Osteocyte (in vitro differentiated cells): ENCODE measurements around the gene COQ8B. TPM values are rescaled to one million over a fixed set of nuclear protein-coding genes. Genes with fewer than 3 reads are reported as not detected.

Experiments
- DNase-seq: peaks from one replicate; pipeline ENCODE4 v3.0.0; 2021; ENCODE audit warnings: mixed read lengths; ENCODE audit not compliant: unreplicated experiment; ENCODE audit errors: extremely low spot score
- H3K27ac Mint-ChIP-seq: one replicate; pipeline ENCODE4 v1.8.0; 2021; ENCODE audit warnings: mild to moderate bottlenecking, mixed read lengths; ENCODE audit not compliant: unreplicated experiment
- H3K27me3 Mint-ChIP-seq: one replicate; pipeline ENCODE4 v1.8.0; 2021; ENCODE audit warnings: mixed read lengths; ENCODE audit not compliant: unreplicated experiment
- H3K36me3 Mint-ChIP-seq: one replicate; pipeline ENCODE4 v1.8.0; 2021; ENCODE audit warnings: mixed read lengths; ENCODE audit not compliant: unreplicated experiment
- H3K4me1 Mint-ChIP-seq: one replicate; pipeline ENCODE4 v1.8.0; 2021; ENCODE audit warnings: mixed read lengths; ENCODE audit not compliant: unreplicated experiment
- H3K4me3 Mint-ChIP-seq: one replicate; pipeline ENCODE4 v1.8.0; 2021; ENCODE audit warnings: mild to moderate bottlenecking, moderate library complexity, mixed read lengths; ENCODE audit not compliant: unreplicated experiment
- H3K9me3 Mint-ChIP-seq: one replicate; pipeline ENCODE4 v1.8.0; 2021; ENCODE audit warnings: mixed read lengths; ENCODE audit not compliant: unreplicated experiment
- CTCF ChIP-seq: fragments of 200-600 bp; sonication (generic); IDR thresholded peaks from 2 replicates; pipeline ENCODE4 v1.5.0; 2021; ENCODE audit warnings: antibody characterized with exemption, mild to moderate bottlenecking, moderate library complexity
- total RNA-seq: library from RNA; stranded (reverse); gene quantifications from 2 replicates; pipeline ENCODE4 v1.2.1, GENCODE V29; 2021

COQ8B gene
- total RNA-seq, 1 donor from 2014 or later, result 42.0 TPM

GRCh38 chr19:40646743-40647254 lies 69.9 kb downstream of the COQ8B start:
- H3K4me3 Mint-ChIP-seq, result no peak overlapping the region
- H3K27ac Mint-ChIP-seq, result peak overlapping the region; percentile 87
- peaks cover 42% of the 10 kb centered on the region for H3K4me1 Mint-ChIP-seq
- no peaks in the 10 kb centered on the region for H3K9me3 Mint-ChIP-seq
- DNase-seq, result no peak
- no peaks in the 10 kb centered on the region for H3K27me3 Mint-ChIP-seq
- no peak for TF ChIP-seq CTCF
- no peaks in the 10 kb centered on the region for H3K36me3 Mint-ChIP-seq

DNA sequence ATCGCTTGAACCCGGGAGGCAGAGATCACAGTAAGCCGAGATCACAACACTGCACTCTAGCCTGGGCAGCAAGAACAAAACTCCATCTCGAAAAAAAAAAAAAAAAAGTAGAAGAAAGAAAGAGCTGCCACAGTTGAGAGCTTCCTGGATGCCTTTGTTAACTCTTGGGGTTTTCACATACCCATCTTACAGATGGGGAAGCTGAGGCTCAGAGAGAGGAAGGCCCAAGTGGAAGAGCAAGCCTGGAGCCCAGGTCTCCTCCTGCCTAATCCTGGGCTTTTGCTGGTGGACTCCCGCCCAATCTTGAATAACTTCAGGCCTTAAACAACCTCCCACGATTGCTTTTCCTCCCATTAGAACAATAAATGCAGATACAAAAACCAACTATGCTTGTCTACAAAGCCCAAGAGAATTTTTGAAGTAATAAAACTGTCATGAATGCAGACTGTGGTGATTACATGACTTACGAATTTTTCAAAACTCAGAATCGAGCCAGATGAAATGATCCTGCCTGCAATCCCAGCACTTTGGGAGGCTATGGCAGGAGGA lies 73.9 kb downstream of the COQ8B start:
- H3K4me3 Mint-ChIP-seq, result no peak overlapping the region
- no peak overlapping the region for H3K27ac Mint-ChIP-seq
- no peaks in the 10 kb centered on the region for H3K9me3 Mint-ChIP-seq
- H3K27me3 Mint-ChIP-seq, result no peaks in the 10 kb centered on the region
- H3K36me3 Mint-ChIP-seq, result no peaks in the 10 kb centered on the region
- DNase-seq, result no peak
- peaks cover 60% of the 10 kb centered on the region for H3K4me1 Mint-ChIP-seq
- no peak for TF ChIP-seq CTCF

DNA sequence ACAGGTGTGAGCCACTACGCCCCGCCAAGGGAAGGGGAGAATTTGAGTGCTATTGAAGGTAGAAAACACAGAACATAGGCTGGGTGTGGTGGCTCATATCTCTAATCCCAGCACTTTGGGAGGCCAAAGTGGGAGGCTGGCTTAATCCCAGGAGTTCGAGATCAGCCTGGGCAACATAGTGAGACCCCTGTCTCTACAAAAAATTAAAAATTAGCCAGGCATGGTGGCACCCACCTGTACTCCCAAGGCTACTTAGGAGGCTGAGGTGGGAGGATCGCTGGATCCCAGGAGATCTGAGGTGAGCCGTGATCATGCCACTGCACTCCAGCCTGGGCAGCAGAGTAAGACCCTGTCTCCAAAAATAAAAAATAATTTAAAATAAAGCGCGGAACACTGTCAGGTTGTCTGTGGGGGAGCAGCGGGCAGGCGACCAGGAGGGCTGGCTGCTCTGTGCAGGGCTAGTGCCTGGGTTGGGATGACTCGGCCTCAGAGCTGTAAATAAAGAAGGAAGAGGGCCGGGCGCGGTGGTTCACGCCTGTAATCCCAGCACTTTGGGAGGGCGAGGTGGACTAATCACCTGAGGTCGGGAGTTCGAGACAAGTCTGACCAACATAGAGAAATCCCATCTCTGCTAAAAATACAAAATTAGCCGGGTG lies 74.5 kb downstream of the COQ8B start:
- Mint-ChIP-seq H3K36me3 (no peaks in the 10 kb centered on the region), H3K27ac (peak overlapping the region; percentile 92), H3K4me1 (peaks cover 60% of the 10 kb centered on the region), H3K4me3 (no peak overlapping the region), H3K9me3 (no peaks in the 10 kb centered on the region), H3K27me3 (no peaks in the 10 kb centered on the region)
- DNase-seq, result no peak
- no peak for TF ChIP-seq CTCF

Other genes with a start within 250 kb of the COQ8B start
- 0.48 and 0.63 TPM in 2 replicates for gene SPTBN4, start 249.9 kb downstream of the COQ8B start, total RNA-seq
- gene SHKBP1, start 140.0 kb downstream of the COQ8B start, total RNA-seq, result 53.3 and 53.8 TPM in 2 replicates
- 85.9 and 93.6 TPM in 2 replicates for gene LTBP4, start 115.5 kb downstream of the COQ8B start, total RNA-seq
- 63.2 and 67.1 TPM in 2 replicates for gene NUMBL, start 26.2 kb downstream of the COQ8B start, total RNA-seq
- 10.9 and 12.0 TPM in 2 replicates for gene ITPKC, start 226 bp upstream of the COQ8B start, total RNA-seq
- gene ACTMAP, start 33.6 kb upstream of the COQ8B start, total RNA-seq, result 14.6 and 17.0 TPM in 2 replicates
- gene SNRPA, start 34.3 kb upstream of the COQ8B start, total RNA-seq, result 48.0 and 53.2 TPM in 2 replicates
- gene MIA, start 58.6 kb upstream of the COQ8B start, total RNA-seq, result 2.0 TPM in 1 of 2 replicates, not detected in the other
- 19.7 and 20.4 TPM in 2 replicates for gene RAB4B, start 61.4 kb upstream of the COQ8B start, total RNA-seq
- 94.3 and 104 TPM in 2 replicates for gene EGLN2, start 82.3 kb upstream of the COQ8B start, total RNA-seq
- not detected in 2 replicates for gene CYP2A6, start 133.6 kb upstream of the COQ8B start, total RNA-seq
- not detected in 2 replicates for gene CYP2A7, start 165.3 kb upstream of the COQ8B start, total RNA-seq